ENCODE data around the gene IFNL3. TPM values are rescaled to one million over a fixed set of nuclear protein-coding genes. Genes with fewer than 3 reads are reported as not detected.

The IFNL3 gene
- total RNA-seq, 1 experiment from 2014 or later: not detected

GRCh38 chr19:39202998-39203355 is 41.8 kb downstream of the IFNL3 start:
- H3K9me3 Mint-ChIP-seq (ENCODE audit: low read depth, unreplicated experiment): no peaks in the 10 kb centered on the region
- DNase-seq: no peak
- H3K36me3 Mint-ChIP-seq (ENCODE audit: insufficient read depth, unreplicated experiment): no peaks in the 10 kb centered on the region
- intact Hi-C loops (cut with micrococcal nuclease; ENCODE audit: unreplicated experiment): no loop called here
- BruUV-seq (replicated peaks): no TSS peak
- no peak overlapping the region for H3K27ac Mint-ChIP-seq (ENCODE audit: unreplicated experiment)
- peaks cover 28% of the 10 kb centered on the region for H3K27me3 Mint-ChIP-seq (ENCODE audit: unreplicated experiment)
- TF ChIP-seq CTCF (IDR thresholded peaks at IDR 0.05; ENCODE audit: unreplicated experiment): no peak
- H3K4me1 Mint-ChIP-seq (ENCODE audit: low read depth, unreplicated experiment): peaks cover 2% of the 10 kb centered on the region
- CTCF ChIA-PET: interaction anchor here (1.2 kb wide), 1 partner anchor 9 kb away, joined by 6 read pairs; no protein-coding TSS in a partner anchor
- H3K4me3 Mint-ChIP-seq (ENCODE audit: low read depth, unreplicated experiment): no peak overlapping the region

- no peak overlapping the region for H3K4me3 Mint-ChIP-seq (ENCODE audit: low read depth, unreplicated experiment)
- intact Hi-C loops (cut with micrococcal nuclease; ENCODE audit: unreplicated experiment): no loop called here
Observed at GRCh38 chr19:39200803-39201115, 44.0 kb downstream of the IFNL3 start.

GRCh38 chr19:39200066-39200802 is 44.6 kb downstream of the IFNL3 start:
- TF ChIP-seq CTCF (IDR thresholded peaks at IDR 0.05; ENCODE audit: unreplicated experiment): no peak
- peaks cover 39% of the 10 kb centered on the region for H3K27me3 Mint-ChIP-seq (ENCODE audit: unreplicated experiment)
- no TSS peak for BruUV-seq (replicated peaks)
- peaks cover 26% of the 10 kb centered on the region for H3K4me1 Mint-ChIP-seq (ENCODE audit: low read depth, unreplicated experiment)
- H3K4me3 Mint-ChIP-seq (ENCODE audit: low read depth, unreplicated experiment): no peak overlapping the region
- no peaks in the 10 kb centered on the region for H3K9me3 Mint-ChIP-seq (ENCODE audit: low read depth, unreplicated experiment)
- intact Hi-C loops (cut with micrococcal nuclease; ENCODE audit: unreplicated experiment): no loop called here
- CTCF ChIA-PET: no interaction called here
- H3K27ac Mint-ChIP-seq (ENCODE audit: unreplicated experiment): no peak overlapping the region
- no peak for DNase-seq
- H3K36me3 Mint-ChIP-seq (ENCODE audit: insufficient read depth, unreplicated experiment): no peaks in the 10 kb centered on the region

More at GRCh38 chr19:39200803-39201115, 44.0 kb downstream of the IFNL3 start:
- no peak for DNase-seq
- H3K27me3 Mint-ChIP-seq (ENCODE audit: unreplicated experiment): peaks cover 39% of the 10 kb centered on the region
- H3K4me1 Mint-ChIP-seq (ENCODE audit: low read depth, unreplicated experiment): peaks cover 20% of the 10 kb centered on the region
- TF ChIP-seq CTCF (IDR thresholded peaks at IDR 0.05; ENCODE audit: unreplicated experiment): no peak
- CTCF ChIA-PET: no interaction called here
- no TSS peak for BruUV-seq (replicated peaks)
- no peaks in the 10 kb centered on the region for H3K36me3 Mint-ChIP-seq (ENCODE audit: insufficient read depth, unreplicated experiment)
- H3K9me3 Mint-ChIP-seq (ENCODE audit: low read depth, unreplicated experiment): no peaks in the 10 kb centered on the region
- H3K27ac Mint-ChIP-seq (ENCODE audit: unreplicated experiment): no peak overlapping the region

- TF ChIP-seq CTCF (IDR thresholded peaks at IDR 0.05; ENCODE audit: unreplicated experiment): no peak
- no peak for DNase-seq
- BruUV-seq (replicated peaks): no TSS peak
- CTCF ChIA-PET: interaction anchor here (0.6 to 0.7 kb wide), 2 partner anchors 12 to 151 kb away, joined by 3 to 5 read pairs; no protein-coding TSS in a partner anchor
- Mint-ChIP-seq H3K4me3 (ENCODE audit: low read depth, unreplicated experiment) (no peak overlapping the region), H3K36me3 (ENCODE audit: insufficient read depth, unreplicated experiment) (peaks cover 4% of the 10 kb centered on the region), H3K27me3 (ENCODE audit: unreplicated experiment) (peaks cover 39% of the 10 kb centered on the region), H3K9me3 (ENCODE audit: low read depth, unreplicated experiment) (no peaks in the 10 kb centered on the region), H3K4me1 (ENCODE audit: low read depth, unreplicated experiment) (peaks cover 31% of the 10 kb centered on the region), H3K27ac (ENCODE audit: unreplicated experiment) (no peak overlapping the region)
- intact Hi-C loops (cut with micrococcal nuclease; ENCODE audit: unreplicated experiment): no loop called here
Observed at GRCh38 chr19:39199025-39199424, 45.8 kb downstream of the IFNL3 start.
